SK-N-SH (cell line): ENCODE measurements around the gene SOX15. TPM values are rescaled to one million over a fixed set of nuclear protein-coding genes. Genes with fewer than 3 reads are reported as not detected.
A peak's percentile ranks its signal among the peaks of the same experiment; 100 is the strongest.

Experiments used
- CTCF ChIA-PET: fragments of 300-600, 350-600 bp; formaldehyde crosslinking; extraction: SDS; loops from one replicate; lab custom pipeline; 2021; lab: Yijun Ruan, JAX
- POLR2A ChIA-PET: fragments of 350-600 bp; sonication (Branson Sonifier 250); formaldehyde crosslinking; extraction: SDS; loops from one replicate; lab custom pipeline; 2020; ENCODE audit warnings: antibody characterized with exemption, inconsistent platforms; lab: Yijun Ruan, JAX
- DNase-seq: peaks from one replicate; pipeline ENCODE4 v3.0.0; 2012
- H2AFZ ChIP-seq: fragments of 200-600 bp; sonication (generic); 2 replicates; pipeline ENCODE4 v1.8.1; 2016; ENCODE audit warnings: antibody characterized with exemption, mild to moderate bottlenecking, low read depth
- H3F3A ChIP-seq: fragments of 200-600 bp; sonication (generic); replicated peaks from 2 replicates; pipeline ENCODE3; 2016; ENCODE audit warnings: antibody characterized with exemption, mild to moderate bottlenecking; ENCODE audit not compliant: insufficient read depth
- H3K27ac ChIP-seq, 2 experiments: fragments of 200-500 bp in 1 of 2; fragments of 200-600 bp in 1 of 2; sonication (Bioruptor generic) in 1 of 2; sonication (generic), shearing (Covaris generic) in 1 of 2; 2 replicates each; pipeline versions ENCODE4 v1.5.1 to v1.6.1; 2014 to 2016; ENCODE audit warnings: low read depth in 2 of 2, inconsistent platforms in 1 of 2, low read length in 1 of 2, mild to moderate bottlenecking in 1 of 2, mixed read lengths in 1 of 2
- H3K27me3 ChIP-seq: fragments of 200-600 bp; sonication (generic), shearing (Covaris generic); 2 replicates; pipeline ENCODE4 v1.6.1; 2016; ENCODE audit warnings: mixed run types; ENCODE audit not compliant: insufficient read depth
- H3K36me3 ChIP-seq, 2 experiments: fragments of 200-500 bp in 1 of 2; fragments of 200-600 bp in 1 of 2; sonication (Bioruptor generic) in 1 of 2; sonication (generic) in 1 of 2; replicated peaks in 1 of 2; 2 replicates each; pipeline versions ENCODE3 to v1.5.1; 2014 to 2016; ENCODE audit warnings: low read length in 1 of 2, mild to moderate bottlenecking in 1 of 2; ENCODE audit not compliant: insufficient read depth in 2 of 2, control insufficient read depth in 1 of 2
- H3K4me1 ChIP-seq, 2 experiments: fragments of 200-500 bp in 1 of 2; fragments of 200-600 bp in 1 of 2; sonication (Bioruptor generic) in 1 of 2; sonication (generic), shearing (Covaris generic) in 1 of 2; 2 replicates each; pipeline versions ENCODE4 v1.5.1 to v1.6.1; 2014 to 2016; ENCODE audit warnings: low read depth in 1 of 2, low read length in 1 of 2, mixed run types in 1 of 2; ENCODE audit not compliant: insufficient read depth in 2 of 2, control insufficient read depth in 1 of 2
- H3K4me2 ChIP-seq: fragments of 200-600 bp; sonication (generic), shearing (Covaris generic); 2 replicates; pipeline ENCODE4 v1.6.1; 2017; ENCODE audit warnings: mixed run types
- H3K4me3 ChIP-seq, 2 experiments: fragments of 200-500 bp in 1 of 2; fragments of 200-600 bp in 1 of 2; sonication (Bioruptor generic) in 1 of 2; sonication (generic), shearing (Covaris generic) in 1 of 2; 2 replicates each; pipeline versions ENCODE4 v1.5.1 to v1.8.1; 2014 to 2016; ENCODE audit warnings: low read depth in 2 of 2, inconsistent platforms in 1 of 2, low read length in 1 of 2, mild to moderate bottlenecking in 1 of 2, mixed read lengths in 1 of 2, moderate library complexity in 1 of 2
- H3K79me2 ChIP-seq: fragments of 200-600 bp; sonication (generic); 2 replicates; pipeline ENCODE4 v1.8.1; 2017; ENCODE audit warnings: mild to moderate bottlenecking; ENCODE audit not compliant: insufficient read depth
- H3K9ac ChIP-seq: fragments of 200-600 bp; sonication (generic); 2 replicates; pipeline ENCODE4 v1.6.1; 2017; ENCODE audit warnings: mixed run types
- H3K9me2 ChIP-seq: fragments of 200-600 bp; sonication (generic); 2 replicates; pipeline ENCODE4 v1.6.1; 2017; ENCODE audit warnings: mixed run types
- H3K9me3 ChIP-seq: fragments of 200-600 bp; sonication (generic); 2 replicates; pipeline ENCODE4 v1.6.1; 2017; ENCODE audit warnings: mixed run types, mild to moderate bottlenecking, moderate library complexity
- H4K20me1 ChIP-seq: fragments of 200-600 bp; sonication (generic); 2 replicates; pipeline ENCODE4 v1.6.1; 2017; ENCODE audit warnings: mild to moderate bottlenecking, mixed run types; ENCODE audit not compliant: insufficient read depth
- ELF1 ChIP-seq: IDR thresholded peaks from 2 replicates; pipeline ENCODE4 v1.4.0; 2012
- EZH2phosphoT487 ChIP-seq: fragments of 200-600 bp; sonication (generic); IDR thresholded peaks from 2 replicates; pipeline ENCODE4 v1.6.1; 2017; ENCODE audit warnings: low read depth, mixed run types, mild to moderate bottlenecking, antibody characterized with exemption, moderate library complexity, borderline replicate concordance
- FOXJ3 ChIP-seq: sonication (generic); formaldehyde crosslinking; IDR thresholded peaks from 2 replicates; pipeline ENCODE4 v1.5.1; 2020; ENCODE audit warnings: mild to moderate bottlenecking, missing genetic modification reagents
- GABPA ChIP-seq: IDR thresholded peaks from 2 replicates; pipeline ENCODE4 v1.4.0; 2012; ENCODE audit warnings: low read depth, mild to moderate bottlenecking
- JUND ChIP-seq: IDR thresholded peaks from 2 replicates; pipeline ENCODE4 v1.4.0; 2012
- MAX ChIP-seq: IDR thresholded peaks from 2 replicates; pipeline ENCODE4 v1.4.0; 2012; ENCODE audit warnings: low read depth
- MEF2A ChIP-seq: IDR thresholded peaks from 2 replicates; pipeline ENCODE4 v1.4.0; 2012; ENCODE audit warnings: low read depth, borderline replicate concordance
- NFIC ChIP-seq: IDR thresholded peaks from 2 replicates; pipeline ENCODE4 v1.4.0; 2012; ENCODE audit warnings: borderline replicate concordance
- RAD21 ChIP-seq: IDR thresholded peaks from 2 replicates; pipeline ENCODE4 v1.6.1; 2012; ENCODE audit warnings: mild to moderate bottlenecking, low read length
- RFX5 ChIP-seq: IDR thresholded peaks from 2 replicates; pipeline ENCODE4 v1.6.1; 2012; ENCODE audit warnings: mild to moderate bottlenecking, improper control_type of control experiment, low read length
- RXRA ChIP-seq: IDR thresholded peaks from 2 replicates; pipeline ENCODE4 v1.4.0; 2012; ENCODE audit warnings: low read depth, mild to moderate bottlenecking, borderline replicate concordance
- SMC3 ChIP-seq: IDR thresholded peaks from 2 replicates; pipeline ENCODE4 v1.6.1; 2012; ENCODE audit warnings: low read depth, low read length, improper control_type of control experiment
- TAF1 ChIP-seq: IDR thresholded peaks from 2 replicates; pipeline ENCODE4 v1.6.1; 2012; ENCODE audit warnings: low read depth, mild to moderate bottlenecking, low read length, moderate library complexity, borderline replicate concordance
- TEAD4 ChIP-seq: IDR thresholded peaks from 2 replicates; pipeline ENCODE4 v1.4.0; 2012; ENCODE audit warnings: mild to moderate bottlenecking, borderline replicate concordance; ENCODE audit not compliant: insufficient read depth
- WGBS: methylation state at CpG from one replicate; pipeline ENCODE4 v1.1.6; 2017; ENCODE audit warnings: low lambda C conversion rate; 5-methylcytosine and 5-hydroxymethylcytosine counted together
- polyA plus RNA-seq, 3 experiments: library from polyadenylated mRNA; depleted of rRNA; stranded (reverse); fragments of >200 nt; gene quantifications; 2 replicates each; pipeline ENCODE4 v1.2.3, GENCODE V29; 2012

Gene SOX15
- polyA plus RNA-seq, 1 of the 3 experiments (the other 2 are of a cell fraction) = 1.3 TPM

- WGBS = 87% methylated on average over 25 of the region's 30 CpGs
- TF ChIP-seq TEAD4 = no peak
- no peak for TF ChIP-seq JUND
- TF ChIP-seq RFX5 = no peak
- Histone ChIP-seq H3K9ac (peak overlapping the region; percentile 93), H3K27ac (no peak overlapping the region), H3K4me3 (peak overlapping the region; percentile 88 to 90), H2AFZ (no peak overlapping the region), H3K4me2 (peak overlapping the region; percentile 92), H3K4me1 (peaks cover 12 to 40% of the 10 kb centered on the region in 2 experiments), H4K20me1 (no peaks in the 10 kb centered on the region), H3K27me3 (no peaks in the 10 kb centered on the region), H3F3A (peaks cover 9% of the 10 kb centered on the region), H3K9me3 (no peaks in the 10 kb centered on the region), H3K36me3 (peaks cover 32 to 34% of the 10 kb centered on the region in 2 experiments), H3K79me2 (peaks cover 61% of the 10 kb centered on the region), H3K9me2 (no peaks in the 10 kb centered on the region)
- ChIA-PET POLR2A (interaction anchor here (1.3 kb wide), 1 partner anchor 11 kb away, joined by 5 read pairs; no protein-coding TSS in a partner anchor), CTCF (interaction anchor here (10.7 kb wide), 1 partner anchor 52 kb away, joined by 236 read pairs; no protein-coding TSS in a partner anchor)
- DNase-seq = no peak
Observed at GRCh38 chr17:7563115-7563869, 26.6 kb downstream of the SOX15 start.

DNA sequence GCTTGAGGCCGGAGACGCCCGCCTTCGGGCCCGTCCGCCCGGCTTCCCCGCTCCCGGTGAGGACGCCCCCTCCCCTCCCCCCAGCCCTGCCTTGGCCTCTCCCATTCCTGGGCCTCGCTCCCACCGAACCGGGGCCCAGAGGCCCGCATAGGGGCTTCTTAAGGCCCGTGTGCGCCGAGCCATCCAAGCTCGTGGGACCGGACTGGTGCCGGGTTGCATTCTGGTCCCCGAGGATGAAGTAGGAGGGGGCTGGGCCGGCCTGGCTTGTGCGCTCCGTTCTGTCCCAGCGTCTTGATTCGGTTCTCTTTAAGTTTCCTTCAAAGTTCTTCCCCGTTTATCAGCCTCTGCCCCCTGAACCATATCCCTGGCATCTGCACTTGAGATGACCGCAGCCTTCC, 27.7 kb downstream of the SOX15 start:
- Histone ChIP-seq H4K20me1 (no peaks in the 10 kb centered on the region), H3K9ac (peak overlapping the region; percentile 93), H2AFZ (no peak overlapping the region), H3K79me2 (peaks cover 53% of the 10 kb centered on the region), H3K36me3 (peaks cover 27 to 33% of the 10 kb centered on the region in 2 experiments), H3F3A (peaks cover 8% of the 10 kb centered on the region), H3K27ac (peak overlapping the region; percentile 16 to 85; a peak in 3 of 4 replicates), H3K4me1 (peaks cover 17 to 51% of the 10 kb centered on the region in 2 experiments), H3K9me3 (no peaks in the 10 kb centered on the region), H3K4me3 (peak overlapping the region; percentile 88 to 90), H3K9me2 (no peaks in the 10 kb centered on the region), H3K27me3 (no peaks in the 10 kb centered on the region), H3K4me2 (peak overlapping the region; percentile 92)
- TF ChIP-seq RAD21 = no peak
- no peak for TF ChIP-seq TAF1
- no peak for TF ChIP-seq ELF1
- no peak for TF ChIP-seq JUND
- no peak for TF ChIP-seq MEF2A
- TF ChIP-seq EZH2phosphoT487 = no peak
- TF ChIP-seq SMC3 = no peak
- no peak for TF ChIP-seq RXRA
- TF ChIP-seq GABPA = no peak
- TF ChIP-seq NFIC = no peak
- TF ChIP-seq MAX = no peak
- TF ChIP-seq FOXJ3 = no peak
- no peak for DNase-seq
- CTCF ChIA-PET = interaction anchor here (2.2 to 10.7 kb wide), 8 partner anchors 10 to 213 kb away, joined by 11 to 236 read pairs (median 32); partner anchors contain the start of genes KCTD11, MPDU1, TMEM95 and TNFSF12
- WGBS = 1% methylated on average over 24 of the region's 28 CpGs
- POLR2A ChIA-PET = interaction anchor here (0.5 to 2.7 kb wide), 4 partner anchors 12 to 392 kb away, joined by 3 to 7 read pairs (median 4); partner anchors contain the start of gene TNFSF12
